IPS-NIHi11 (cell line): Measurements from ENCODE around the gene ABCC3.
A peak's percentile ranks its signal among the peaks of the same experiment; 100 is the strongest.

ENCODE experiments used
- DNase-seq: peaks from one replicate; pipeline ENCODE4 v3.0.0; 2012; ENCODE audit warnings: mixed read lengths, low spot score

Gene ABCC3

DNA sequence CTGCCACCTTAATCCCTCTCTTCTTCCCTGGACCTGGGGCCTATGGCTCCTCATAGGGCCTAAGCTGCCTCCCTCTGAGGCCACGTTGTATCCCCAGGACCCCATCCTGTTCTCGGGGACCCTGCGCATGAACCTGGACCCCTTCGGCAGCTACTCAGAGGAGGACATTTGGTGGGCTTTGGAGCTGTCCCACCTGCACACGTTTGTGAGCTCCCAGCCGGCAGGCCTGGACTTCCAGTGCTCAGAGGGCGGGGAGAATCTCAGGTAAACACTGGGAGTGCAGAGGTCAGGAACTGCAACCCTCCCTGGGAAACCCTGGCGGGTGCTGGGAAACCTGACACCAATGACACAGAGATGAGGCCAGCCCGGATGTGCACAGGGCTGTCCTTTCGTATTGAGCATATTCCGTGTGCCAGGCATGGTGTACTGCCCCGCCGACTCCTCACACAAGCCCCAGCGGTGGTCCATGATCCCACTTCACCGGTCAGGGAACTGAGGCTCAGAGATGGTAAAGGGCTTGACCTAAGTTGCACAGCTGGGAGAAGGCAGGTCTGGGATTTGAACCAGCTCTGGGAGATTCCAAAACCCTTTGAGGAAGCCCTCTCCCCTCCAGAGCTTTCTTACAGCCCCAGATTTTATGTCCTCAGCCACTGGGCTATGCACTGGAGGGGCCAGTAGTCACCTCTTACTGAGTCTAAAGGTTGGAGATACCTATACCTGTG is 50.1 kb downstream of the ABCC3 start:
- peak; percentile 73 for DNase-seq

- no peak for DNase-seq
Observed at GRCh38 chr17:50685334-50685665, 50.6 kb downstream of the ABCC3 start.

DNA sequence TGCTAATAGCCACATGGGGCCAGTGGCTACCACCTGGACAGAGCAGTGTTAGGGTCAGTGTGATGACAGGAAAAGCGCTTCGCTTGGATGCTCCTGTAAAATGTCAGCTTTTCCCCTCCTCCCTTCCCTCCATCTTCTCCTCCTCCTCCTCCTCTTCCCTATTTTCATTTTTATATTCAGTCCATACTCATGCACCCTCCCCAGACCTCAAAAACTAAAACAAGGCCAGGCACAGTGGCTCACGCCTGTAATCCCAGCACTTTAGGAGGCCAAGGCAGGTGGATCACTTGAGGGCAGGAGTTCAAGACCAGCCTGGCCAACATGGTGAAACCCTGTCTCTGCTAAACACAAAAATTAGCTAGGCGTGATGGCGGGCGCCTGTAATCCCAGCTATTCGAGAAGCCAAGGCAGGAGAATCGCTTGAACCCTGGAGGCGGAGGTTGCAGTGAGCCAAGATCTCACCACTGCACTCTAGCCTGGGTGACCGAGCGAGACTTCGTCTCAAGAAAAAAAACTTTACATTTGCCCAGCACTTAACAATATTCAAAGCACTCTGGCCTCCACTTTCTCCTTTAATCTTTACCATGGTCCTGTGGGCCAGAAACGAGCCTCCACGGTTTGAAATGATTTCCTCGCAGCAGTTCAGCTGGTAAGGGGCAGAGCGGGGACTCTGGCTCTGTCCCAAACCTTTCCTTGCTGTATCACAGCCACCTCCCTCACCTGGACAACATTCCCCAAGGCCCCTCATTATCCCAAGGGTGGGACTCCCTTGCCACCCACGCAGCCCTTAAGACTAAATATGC is 51.2 kb downstream of the ABCC3 start:
- no peak for DNase-seq

GRCh38 chr17:50686494-50687199 is 52.0 kb downstream of the ABCC3 start:
- no peak for DNase-seq

GRCh38 chr17:50687200-50688066 is 52.8 kb downstream of the ABCC3 start:
- peak; percentile 52 for DNase-seq

- DNase-seq, result no peak
Observed at GRCh38 chr17:50688245-50688644, 53.6 kb downstream of the ABCC3 start.

- DNase-seq, result no peak
Observed at GRCh38 chr17:50689251-50689650, 54.6 kb downstream of the ABCC3 start.

DNA sequence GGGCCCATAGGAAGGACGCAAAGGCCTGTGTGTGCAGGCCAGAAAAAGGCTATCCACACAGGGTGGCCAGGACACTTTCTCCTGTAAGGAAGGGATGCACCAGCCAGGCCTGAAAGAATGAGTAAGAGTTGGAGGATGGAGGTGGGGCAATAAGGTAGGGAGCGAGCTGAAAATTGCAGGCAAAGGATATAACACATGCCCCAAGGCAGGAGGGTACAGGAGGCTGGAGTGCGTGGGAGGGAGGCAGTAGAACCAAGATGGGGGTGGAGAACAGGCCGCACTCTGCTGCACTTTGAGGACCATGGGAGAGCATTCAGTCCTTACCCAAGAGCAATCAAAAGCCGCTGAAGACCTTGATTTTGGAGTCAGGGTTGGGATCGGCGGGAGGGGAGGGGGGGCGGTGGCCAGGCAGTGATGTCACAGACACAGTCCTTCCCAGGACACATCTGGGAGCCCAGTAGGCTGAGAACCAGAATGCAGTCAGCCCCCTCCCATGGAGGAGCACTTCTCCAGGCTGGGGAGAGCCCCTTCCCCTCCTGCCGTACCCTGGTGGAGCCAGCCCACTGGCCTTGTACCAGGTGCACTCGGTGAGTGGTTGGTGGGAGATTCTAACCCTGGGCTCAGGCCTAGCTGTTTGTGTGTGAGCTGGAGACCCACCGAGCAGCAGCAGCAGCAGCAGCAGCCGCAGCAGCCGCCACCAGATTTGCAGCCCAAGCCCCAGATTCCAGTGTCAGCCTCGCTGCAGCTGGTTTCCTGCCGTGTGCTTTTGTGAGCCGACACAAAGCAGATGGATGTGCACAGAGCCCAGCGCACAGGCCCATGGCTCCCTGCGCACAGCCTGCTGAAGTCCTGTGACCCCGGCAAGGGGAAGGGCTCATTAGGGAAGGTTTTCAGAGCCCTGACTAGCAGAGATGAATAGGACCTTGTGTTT is 55.5 kb downstream of the ABCC3 start:
- DNase-seq, result peak; percentile 43

DNA sequence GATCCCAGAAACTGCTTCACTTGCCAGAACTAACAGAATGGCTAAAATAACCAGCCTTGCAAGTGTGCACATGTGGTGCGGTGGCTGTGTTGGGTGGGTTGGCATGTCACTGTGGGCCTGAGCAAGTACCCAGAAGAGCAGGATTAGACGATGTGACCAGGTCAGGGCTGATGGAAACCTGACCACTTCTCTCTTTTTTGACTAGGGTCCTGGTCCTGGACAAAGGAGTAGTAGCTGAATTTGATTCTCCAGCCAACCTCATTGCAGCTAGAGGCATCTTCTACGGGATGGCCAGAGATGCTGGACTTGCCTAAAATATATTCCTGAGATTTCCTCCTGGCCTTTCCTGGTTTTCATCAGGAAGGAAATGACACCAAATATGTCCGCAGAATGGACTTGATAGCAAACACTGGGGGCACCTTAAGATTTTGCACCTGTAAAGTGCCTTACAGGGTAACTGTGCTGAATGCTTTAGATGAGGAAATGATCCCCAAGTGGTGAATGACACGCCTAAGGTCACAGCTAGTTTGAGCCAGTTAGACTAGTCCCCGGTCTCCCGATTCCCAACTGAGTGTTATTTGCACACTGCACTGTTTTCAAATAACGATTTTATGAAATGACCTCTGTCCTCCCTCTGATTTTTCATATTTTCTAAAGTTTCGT is 56.3 kb downstream of the ABCC3 start:
- DNase-seq, result no peak

GRCh38 chr17:50691550-50692447 is 57.1 kb downstream of the ABCC3 start:
- no peak for DNase-seq

GRCh38 chr17:50692448-50693035 is 57.9 kb downstream of the ABCC3 start:
- no peak for DNase-seq

DNA sequence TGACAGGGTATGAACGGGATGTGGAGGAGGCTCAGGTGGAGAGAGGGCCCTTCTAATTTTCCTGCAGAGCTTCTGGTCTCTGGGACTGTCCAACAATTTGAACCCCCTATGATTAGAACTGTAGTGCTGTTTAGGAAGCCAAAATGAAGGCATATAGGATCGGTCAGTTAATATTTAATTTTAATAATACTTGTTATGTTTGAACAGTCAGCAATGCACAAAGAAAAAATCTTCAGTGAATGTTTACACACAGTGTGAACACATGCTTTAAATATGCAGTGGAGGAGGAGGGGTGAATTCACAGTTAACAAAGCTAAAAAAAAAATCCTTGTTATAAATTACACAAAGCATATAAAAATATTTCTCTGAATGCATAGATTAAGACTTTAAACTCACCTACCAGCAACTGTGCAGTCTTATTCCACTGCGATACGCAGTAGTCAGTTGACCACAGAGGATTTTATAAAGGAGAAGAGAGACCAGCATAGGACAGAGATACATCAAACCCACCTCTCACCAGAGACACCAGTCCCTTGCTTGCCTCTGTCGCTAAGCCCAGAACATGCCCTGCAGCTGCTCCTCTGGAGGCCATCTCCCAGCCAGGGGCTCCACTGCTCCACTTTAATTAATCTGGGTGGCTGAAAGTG is 58.5 kb downstream of the ABCC3 start:
- no peak for DNase-seq

DNA sequence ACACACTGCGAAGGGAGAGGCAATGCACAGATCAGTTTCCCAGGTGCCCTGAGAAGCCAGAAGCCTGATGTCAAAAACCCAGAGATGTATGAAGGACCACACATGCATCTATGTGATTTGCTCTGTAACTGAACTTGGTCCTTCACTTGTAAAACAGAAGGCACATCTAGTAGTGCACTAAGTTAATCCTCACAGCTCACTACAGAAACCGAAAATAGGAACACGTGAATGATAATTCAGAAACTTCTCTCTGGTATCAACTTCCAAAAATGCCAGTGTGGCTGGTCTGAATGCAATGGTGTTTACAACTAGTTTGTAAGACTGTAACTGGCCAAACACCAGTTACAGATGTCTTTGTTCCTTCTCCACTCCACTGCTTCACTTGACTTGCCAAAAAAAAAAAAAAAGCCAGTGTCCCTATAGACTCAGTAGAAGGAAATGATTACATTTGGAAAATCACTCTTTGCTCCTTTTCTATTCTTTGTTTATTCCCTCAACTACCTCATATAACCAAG is 61.7 kb downstream of the ABCC3 start:
- DNase-seq, result no peak

- DNase-seq, result no peak
Observed at GRCh38 chr17:50697062-50697461, 62.4 kb downstream of the ABCC3 start.

DNA sequence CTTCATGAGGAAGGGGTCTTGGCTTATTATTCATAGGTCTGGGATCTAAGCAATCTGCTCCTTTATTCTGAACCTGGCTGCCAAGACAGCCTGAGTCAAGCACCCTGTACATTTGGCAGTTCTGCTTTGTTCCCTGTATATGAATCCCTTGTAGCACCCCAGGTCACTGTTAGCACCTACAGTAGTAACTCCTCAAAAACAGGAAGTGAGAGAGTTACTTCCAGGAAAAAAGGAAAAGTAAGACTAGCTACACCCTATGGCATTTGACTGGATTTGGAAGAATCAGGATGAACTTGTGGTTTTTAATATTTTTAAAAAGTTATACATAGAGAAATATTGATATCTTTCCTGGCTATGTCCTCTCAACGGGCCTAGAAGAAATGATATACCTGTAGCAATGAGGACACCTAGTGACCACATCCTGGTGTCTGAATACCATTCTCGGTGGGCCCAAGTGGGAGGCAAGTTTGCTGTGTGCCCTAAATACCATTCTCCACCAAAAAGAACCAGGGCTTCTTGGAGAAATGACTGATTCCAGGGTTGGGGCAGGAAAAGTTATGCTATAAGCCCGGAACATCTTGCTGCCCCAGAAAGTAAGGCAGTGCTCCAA is 63.1 kb downstream of the ABCC3 start:
- no peak for DNase-seq

DNA sequence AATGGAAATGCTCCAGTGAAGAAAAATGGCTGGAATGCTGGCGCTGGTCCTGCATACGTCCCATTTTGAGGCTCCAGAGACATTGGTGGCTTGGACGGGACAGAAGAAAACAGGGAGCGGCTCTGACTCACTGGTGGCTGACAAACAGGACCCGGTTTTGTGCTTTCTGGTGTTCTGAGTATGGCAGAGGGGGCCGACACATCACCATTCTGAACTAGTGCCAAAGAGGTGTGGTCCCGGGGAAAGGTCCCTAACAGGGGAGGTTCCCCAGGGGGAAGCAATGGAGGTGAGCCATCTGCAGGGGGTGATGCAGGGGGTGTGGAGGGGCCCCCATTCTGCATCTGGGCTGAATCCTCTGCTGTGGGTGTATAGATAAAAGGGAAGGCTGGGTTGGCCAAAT is 64.7 kb downstream of the ABCC3 start:
- no peak for DNase-seq

DNA sequence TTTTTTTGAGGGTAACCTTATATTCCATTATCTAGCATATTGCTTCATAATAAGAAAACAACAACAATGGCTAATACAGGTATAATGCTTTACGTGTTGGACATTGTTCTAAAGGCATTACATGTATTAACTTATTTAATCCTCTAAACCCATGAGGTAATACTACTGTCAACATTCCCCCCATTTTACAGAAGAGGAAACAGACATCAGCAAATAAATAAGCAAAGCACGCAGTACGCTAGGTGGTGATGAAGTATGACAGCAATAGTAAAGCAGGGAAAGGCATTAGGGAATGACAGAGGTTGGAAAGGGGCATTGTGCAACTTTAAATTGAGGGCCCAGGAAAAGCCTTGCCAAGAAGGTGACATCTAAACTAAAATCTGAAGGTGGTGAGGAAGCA is 68.5 kb downstream of the ABCC3 start:
- no peak for DNase-seq
